Hippocampal formation (tissue), 2 donors: ENCODE measurements around the gene SLC6A3.

Experiments
- DNase-seq, 2 donors: peaks; one replicate each; lab custom pipeline; 2025; lab: John Stamatoyannopoulos, UW

The SLC6A3 gene

GRCh38 chr5:1347571-1347970, 97.7 kb downstream of the SLC6A3 start:
- no peak for DNase-seq

GRCh38 chr5:1346627-1347440, 98.4 kb downstream of the SLC6A3 start:
- DNase-seq: no peak

GRCh38 chr5:1345876-1346626, 99.2 kb downstream of the SLC6A3 start:
- DNase-seq: no peak

- peak; percentile 72 to 74 for DNase-seq
These were observed 100.0 kb downstream of the SLC6A3 start, which contains the start of gene CLPTM1L for GRCh38 chr5:1344975-1345838. Gene CLPTM1L (minus strand): TSS chr5:1345099. CDS start chr5:1344841, 258 bp downstream.

- no peak for DNase-seq
These were observed 101.0 kb downstream of the SLC6A3 start for GRCh38 chr5:1343931-1344901.

GRCh38 chr5:1343315-1343751, 101.9 kb downstream of the SLC6A3 start:
- DNase-seq: no peak
